HuH-7 (cell line): ENCODE data around the gene GGTA1.
"Not testable (repeated sequence)": the region's sequence is repeated elsewhere in the genome, so short reads cannot be mapped to it uniquely, and the experiment has no call there.

ENCODE experiments used
- DNase-seq: peaks from one replicate; pipeline ENCODE4 v3.0.0; 2011; ENCODE audit warnings: low spot score

GGTA1 gene

DNA sequence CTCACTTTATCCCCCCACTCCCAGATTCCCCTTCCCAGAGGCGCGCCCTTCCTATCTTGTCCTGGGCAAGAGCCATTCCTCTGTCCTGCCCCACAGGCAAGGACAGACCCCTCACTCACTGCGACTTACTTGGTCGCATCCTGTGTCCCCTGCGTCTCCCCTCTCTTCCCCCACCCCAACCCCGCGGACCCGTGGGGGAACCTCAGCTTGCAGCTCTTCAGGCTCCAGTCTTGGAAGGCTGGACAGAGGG, 542 bp downstream of the GGTA1 start:
- no peak for DNase-seq

DNA sequence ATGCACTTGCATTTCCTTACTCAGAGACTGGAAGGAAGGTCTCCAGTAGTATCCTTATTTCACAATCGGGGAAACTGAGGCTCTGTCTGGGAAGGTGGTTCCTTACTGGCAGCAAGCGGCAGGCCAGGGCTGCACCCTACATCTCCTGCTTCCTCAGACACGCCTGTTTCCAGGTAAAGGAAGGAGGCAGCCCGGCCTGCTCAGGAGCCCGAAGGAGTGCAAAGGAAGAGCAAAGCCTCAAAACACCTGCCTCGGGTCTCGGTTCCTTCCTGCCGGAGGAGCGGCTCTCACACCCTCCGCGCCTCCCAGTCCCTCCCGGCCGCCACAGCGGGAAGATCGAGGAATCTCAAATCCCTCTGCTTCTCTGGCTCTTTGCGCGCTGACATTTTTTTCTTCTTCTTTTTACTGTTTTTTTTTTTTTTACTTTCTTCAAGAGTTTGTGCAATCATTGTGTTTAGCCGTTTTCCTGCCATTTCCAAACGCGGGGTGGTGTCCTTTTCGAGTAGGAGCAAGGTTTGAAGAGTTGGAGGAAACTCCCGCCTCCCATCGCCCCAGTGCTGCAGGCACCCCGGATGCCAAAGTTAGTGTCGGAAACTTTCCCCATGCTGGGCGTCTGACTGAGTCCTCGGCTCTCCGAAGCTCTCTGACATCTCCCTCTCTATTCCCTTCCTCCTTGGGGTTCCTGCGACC, 1.0 kb downstream of the GGTA1 start:
- DNase-seq = peak; percentile 53

DNA sequence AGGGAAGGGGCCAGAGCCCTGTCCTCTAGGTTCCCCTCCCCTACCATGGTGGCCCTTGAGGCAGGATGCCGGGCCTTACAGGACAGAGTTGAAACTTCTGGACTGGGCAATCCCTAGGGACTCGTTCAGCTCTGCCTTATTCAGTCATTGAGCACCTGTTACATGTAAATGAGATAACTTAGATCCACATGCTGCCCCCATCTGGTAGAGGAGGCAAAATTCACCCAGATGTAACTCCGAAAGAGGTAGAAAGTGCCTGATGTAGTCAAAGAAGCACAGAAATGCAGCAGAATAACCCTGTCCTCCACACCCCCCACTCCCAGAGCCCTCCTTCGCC, 1.5 kb downstream of the GGTA1 start:
- DNase-seq = peak; percentile 92

DNA sequence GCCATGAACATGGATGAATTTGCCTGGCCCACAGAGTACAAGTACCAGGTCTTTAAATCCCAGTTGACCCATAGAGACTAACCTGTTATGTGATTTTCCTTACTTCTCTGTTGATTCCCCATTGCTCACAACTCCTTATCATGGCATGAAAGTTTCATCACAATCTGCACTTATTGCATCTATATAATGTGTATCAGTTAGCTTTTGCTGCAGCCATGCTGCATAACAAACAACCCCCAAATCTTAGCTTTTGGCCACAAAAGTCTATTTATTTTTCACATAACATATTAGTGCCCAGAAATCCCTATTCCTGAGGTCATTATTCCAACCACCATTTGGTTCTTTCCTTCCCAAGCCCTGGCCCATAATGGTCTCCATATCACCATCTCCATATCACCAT, 3.7 kb downstream of the GGTA1 start:
- no peak for DNase-seq

DNA sequence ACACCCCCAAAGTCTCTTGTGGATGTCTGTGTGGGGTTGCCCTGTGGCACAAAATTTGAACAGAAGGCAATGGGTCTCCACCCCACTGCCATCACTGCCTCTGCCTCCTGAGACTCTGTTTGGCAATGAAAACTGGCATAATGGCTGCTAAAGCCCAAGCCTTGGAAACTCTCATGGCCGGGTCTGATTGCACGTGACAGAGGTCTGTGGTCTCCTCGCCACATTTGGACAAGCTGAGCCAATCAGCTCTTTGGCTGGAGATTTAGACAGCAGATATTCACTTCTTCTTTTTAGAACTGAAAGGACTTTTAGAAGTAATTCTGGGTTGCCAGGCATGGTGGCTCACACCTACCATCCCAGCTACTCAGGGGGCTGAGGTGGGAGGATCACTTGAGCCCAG, 5.5 kb downstream of the GGTA1 start:
- no peak for DNase-seq

DNA sequence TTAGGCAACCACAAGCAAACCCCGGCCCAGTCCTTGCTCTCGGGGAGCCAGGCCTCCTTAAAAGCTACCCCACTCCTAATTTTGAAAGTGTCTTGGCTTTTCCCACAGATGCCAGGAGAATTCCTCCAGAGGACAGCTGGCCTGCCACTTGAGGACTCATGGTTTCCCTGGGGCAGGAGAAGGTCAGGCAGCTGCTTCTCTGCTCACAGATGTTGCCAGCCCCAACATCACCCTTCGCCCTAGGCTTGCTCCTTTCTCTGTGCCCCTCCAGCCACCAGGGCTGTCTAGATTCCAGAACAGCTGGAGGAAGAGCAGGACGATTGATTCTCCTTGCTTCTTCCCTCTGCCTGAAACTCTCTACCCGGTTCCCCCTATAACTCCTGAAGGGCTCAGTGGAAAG, 8.5 kb downstream of the GGTA1 start:
- DNase-seq = no peak

DNA sequence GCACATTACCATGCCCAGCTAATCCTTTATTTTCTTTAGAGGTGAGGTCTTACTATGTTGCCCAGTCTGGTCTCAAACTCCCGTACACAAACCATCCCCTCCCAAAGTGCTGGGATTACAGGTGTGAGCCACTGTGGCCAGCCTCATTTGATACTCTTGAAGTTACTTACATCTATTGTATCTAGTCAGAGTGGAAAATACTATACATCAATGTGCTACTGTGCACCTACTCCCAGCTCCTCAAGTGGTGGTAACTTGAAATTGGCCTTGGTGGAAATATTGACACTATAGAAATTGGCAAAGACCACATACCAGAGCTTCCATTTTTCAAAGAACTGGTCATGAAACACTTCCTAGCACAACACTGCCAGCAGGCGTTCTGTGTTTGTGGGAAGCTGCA, 10.3 kb downstream of the GGTA1 start:
- DNase-seq = no peak

DNA sequence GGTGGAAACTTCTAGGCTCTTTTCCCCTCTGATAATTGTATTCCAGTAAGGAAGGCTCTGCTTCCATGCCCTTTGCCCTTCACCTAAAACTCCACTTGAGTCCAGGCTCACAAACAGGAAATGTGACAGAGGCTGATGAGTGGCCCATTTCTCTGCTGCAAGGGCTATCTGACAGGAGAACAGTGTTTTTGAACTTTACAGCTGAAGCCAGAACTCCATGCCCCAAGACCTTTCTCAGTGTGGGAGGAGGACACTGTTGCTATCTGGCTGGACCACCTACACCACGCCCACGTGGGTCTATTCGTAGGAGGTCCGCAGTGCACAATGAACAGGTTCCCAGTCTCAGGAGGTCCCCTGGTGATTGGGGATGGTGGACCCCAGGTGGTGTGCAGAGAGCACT, 13.6 kb downstream of the GGTA1 start:
- DNase-seq = no peak

DNA sequence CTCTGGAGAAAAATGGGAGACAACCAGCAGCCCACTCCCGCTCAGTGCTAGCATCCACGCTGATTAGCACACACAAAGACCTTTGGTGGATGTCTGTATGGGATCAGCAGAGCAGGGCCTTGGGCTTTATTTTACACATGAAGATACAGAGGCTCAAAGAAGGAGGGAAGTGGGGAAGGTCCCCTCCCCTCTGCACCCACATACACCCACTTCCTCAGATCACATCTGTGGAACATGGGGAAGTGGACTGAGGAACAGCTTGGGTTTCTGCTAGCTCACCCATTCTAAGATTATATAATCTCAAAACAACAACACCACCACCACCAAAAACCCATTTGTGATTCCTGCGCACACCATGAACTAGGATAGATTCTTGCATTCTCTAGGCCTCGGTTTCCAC, 14.0 kb downstream of the GGTA1 start:
- no peak for DNase-seq

DNA sequence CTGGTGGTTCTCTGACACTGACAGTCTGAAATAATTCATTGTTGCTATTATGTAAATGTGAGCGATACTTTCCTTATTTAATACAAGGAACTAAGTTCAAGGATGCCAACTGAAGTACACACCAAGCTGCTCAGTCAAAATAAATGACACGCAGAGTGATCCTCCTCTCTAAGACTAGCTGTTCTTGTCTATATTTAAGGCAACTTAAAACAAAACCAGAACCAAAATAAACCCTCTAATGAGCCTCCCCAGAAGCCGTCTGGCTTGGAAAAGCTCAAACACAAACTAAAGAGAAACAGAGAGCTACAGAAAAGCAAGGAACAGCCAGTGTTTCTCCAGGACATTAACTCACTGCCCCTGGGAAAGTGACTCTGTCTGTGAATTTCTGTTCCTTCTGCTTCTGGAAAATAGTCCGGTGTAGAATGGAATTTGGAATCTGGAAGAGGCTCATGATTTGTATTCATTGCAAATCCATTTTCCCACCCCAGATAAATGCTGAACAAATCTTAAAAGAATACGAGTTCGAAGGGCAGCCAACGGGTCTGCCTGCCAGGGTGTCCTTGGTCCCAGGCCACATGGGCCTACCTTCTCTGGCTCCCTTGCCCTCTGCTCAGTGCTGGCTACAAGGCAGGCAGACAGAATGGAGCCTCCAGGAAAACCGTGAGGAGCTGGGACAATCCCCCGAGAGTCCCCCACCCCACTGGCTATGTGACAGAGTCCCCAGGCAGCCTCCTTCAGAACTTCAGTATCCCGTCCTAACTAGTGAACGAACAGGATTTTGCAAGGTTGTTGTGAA, 14.8 kb downstream of the GGTA1 start:
- no peak for DNase-seq

DNA sequence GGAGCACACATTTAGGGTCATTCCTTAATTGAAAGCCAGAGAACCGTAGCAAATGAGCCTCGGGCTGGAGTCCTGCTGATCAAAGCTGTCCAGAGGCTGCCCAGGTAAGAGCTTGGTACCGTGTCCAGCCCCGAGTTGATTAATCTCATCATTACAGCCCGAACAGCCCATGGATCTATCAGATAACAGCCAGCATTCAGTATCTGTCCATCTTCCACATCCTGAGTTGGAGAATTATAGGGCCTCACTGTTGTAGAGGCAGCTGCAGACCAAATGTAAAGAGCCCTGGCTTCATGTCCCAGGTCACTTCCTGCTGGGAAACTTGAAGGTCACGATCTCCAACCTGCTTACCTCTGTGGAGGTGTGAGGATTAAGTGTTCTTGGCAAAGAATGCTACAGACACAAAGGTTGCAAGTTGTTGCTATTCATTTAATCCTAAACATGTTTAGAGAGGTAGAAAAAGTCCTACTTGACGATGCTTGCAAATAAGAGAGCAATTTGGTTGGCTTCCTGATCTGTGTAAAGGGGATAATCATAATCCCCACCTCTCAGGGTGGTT, 16.1 kb downstream of the GGTA1 start:
- no peak for DNase-seq

DNA sequence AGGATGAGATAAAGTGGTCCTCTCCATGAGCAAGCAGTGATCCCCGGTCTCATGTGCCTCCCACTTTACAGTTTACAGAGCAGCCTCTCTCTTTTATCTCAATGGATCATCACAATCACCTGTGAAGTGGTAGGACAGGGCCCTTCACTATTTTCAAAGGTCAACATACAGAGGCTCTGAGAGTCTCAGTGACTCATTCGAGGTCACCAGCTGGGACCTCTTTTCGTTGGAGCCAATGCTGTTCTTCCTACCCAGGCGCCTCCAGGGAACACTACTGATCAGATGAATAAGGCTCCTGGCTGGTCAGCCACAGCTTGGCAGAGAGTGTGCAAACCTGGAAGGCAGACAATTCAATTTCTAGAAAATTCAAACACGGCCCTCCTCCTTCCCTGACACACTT, 16.6 kb downstream of the GGTA1 start:
- no peak for DNase-seq

DNA sequence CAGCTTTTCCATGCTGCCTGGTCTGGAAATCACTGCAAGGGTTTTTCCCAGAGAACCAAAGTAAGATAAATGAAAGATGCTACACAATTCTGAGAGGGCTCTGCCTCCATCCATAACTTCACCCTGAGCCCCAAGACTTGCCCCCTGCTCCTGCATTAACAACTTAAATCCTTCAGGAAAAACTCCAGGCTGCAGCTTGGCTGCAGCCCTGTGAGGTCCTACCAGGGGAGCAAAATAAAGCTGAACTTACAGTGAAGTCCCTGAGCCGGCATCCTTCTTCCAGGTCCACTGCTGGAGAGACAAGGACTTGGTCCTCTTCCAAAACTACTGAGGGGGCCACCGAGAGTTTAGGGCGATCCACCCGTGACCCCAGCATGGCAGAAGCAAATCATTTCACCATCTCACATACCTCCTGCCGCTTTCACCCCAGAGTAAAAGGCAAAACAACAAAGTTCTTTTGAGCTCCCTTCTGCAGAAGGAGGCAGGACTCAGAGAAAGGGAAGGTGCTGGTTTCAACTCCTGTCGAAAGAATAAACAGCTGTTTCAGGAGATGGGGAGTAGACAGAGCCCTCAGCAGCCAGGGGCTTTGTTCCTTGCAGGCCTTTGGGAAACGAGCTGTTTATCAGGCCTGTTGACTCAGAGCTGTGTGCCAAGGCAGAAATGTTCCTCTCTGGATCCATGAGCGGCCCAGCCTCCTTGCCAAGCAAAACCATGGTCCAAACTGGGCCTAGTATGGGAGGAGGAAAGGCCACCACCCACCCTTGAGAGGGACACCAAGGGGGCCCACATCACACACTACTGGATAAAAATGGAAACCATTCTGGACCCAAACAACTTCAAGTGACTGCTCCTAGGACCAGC, 20.6 kb downstream of the GGTA1 start:
- no peak for DNase-seq

DNA sequence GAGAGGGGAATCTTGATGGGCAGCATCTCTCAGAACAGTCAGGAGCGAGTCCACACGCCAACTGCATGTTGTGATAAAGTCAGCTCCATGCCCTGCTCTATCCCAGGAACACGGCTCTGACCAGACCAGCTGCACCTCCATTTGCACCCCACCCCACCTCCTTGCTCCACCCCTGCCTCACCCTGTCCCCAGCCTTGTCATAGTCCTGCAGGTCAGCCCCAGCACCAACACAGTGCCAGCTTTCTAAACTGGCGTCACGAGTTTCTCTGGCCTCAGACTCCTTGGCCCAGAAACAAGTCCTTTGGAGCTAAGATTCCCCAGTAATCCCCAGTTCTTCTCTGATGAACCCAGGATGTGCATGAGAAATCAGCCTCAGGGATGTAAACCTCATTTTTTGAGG, 23.5 kb downstream of the GGTA1 start:
- no peak for DNase-seq

DNA sequence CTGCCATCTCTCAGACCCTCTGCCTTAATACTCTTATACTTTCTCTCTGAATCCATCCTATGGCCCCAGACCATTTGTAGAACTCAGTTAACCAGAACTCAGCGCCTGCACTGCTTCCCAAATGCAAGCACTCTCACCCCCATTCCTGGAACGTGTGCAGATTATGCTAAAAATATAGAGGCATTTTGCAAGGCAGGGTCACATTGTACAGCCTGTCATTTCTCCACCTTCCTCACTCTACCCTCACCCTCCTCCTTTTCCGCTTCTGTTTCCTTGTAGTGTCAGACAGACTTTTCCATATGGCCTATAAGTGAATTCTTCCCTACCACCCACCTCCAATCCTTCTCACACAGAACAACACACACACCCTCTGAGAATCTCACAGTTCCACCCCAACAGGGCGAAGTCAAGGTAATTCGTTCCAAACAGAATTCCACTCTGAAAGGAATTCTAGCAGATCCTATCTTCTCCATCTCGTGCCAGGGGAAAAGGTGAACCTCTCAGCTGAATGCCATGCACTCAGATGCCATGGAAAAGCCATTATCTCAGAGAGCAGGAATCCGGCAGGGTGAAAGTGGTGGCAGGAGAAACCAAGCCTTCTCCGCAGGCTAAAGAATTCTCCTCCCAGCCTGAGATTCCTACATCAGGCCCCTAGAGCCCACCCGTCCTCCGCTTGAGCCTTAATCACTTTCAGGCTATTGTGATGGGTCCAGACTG, 25.3 kb downstream of the GGTA1 start:
- DNase-seq = no peak

DNA sequence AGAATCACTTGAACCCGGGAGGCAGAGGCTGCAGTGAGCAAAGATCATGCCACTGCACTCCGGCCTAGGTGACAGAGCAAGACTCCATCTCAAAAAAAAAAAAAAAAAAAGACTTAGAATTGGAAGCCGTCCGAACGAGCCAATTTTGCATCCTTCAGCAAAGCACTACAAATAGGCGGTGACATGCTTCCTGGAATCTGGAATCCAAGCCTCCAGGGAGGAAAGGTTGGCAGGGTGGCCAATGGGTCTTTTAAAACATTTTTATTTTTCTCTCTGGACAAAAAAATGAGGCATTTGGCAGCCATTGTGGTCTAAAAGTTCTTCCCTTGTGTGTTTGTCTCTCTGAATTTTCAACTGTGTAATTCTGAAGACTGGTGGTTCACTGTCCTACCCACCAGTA, 26.4 kb downstream of the GGTA1 start:
- DNase-seq = no peak

DNA sequence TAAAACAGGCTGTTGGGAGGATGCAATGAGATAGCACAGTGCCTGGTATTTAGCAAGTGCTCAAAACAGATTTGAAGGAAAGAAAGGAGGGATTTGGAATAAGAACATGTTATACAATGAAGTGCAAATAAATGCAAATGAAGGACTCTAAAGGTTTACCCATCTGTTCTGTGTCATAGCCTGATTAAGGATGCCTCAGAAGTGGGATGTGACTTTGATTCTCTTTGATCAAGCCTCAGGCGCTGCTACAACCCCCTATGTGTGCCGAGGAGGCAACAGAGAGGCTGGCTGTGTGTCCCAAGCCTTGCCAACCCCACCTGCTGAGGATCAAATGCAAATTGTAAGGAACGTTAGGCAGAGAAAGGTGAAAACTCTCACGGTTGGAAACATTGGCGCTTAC, 27.2 kb downstream of the GGTA1 start:
- DNase-seq = no peak

DNA sequence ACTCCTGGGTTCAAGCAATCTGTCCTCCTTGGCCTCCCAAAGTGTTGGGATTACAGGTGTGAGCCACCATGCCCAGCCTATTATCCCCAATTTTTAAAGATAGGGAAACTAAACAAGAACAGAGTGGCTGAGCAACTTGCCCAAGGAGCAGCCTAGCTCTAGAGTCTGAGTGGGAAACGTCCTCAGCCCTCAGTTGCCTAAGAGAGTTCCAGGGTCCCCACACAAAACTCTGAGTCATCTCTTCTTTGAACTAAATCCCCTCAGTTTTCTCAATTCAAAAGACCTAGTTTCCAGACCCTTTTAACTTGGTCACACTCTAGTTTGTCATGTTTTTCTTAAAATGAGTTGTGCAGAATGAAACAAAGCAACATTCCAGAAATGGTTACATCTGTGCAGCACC, 33.5 kb downstream of the GGTA1 start:
- DNase-seq = no peak

DNA sequence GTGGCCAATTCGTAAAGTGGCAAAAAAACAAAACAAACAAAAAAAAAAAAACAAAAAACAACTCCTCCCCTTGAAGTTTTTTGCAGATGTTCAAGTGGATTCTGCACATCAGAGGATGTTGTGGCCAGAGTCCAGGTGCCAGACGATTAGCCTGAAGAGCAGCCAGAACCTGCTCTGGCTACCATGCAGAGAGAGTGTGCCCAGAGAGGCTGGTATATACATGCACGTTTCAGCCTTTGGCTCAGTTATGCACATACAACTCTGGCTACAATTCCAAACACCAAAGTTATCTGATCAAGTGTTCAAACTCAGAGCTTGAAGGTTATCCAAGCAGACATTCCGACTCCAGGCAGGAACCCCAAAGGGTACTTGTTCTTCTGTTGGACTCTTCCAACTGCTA, 34.7 kb downstream of the GGTA1 start:
- DNase-seq = no peak

DNA sequence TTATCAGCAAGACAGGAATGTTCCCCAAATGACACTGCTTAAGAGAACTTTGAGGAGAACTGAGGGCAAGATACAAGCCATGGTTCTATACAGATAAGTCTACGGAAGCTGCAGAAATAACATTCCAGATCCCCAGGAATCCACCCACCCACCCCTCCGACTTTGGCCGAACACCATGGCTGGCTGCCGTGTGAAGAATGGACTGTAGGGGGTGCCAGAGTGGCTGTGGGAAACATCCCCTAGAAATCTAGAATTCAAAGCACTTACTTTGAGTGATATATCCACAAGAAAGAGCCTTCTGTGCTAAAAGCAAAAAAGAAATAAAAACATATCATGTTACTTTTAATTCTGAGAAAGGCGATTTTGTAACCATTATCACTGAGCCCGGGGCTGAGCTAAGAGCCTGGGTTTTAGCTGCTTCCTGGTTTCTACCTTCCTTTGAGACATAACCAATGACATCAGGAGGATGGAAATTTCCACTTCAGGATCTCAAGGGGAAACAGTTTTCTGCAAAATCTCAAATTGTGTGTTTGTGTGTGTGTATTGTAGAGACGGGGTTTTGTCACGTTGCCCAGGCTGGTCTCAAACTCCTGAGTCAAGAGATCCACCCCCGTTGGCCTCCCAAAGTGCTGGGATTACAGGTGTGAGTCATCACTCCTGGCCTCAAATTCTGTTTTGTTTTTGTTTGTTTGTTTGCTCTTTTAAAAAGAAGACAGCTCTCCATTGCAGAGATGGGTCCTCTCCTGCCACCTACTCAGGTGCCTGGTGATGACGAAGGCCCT, 36.4 kb downstream of the GGTA1 start:
- DNase-seq = peak; percentile 58

DNA sequence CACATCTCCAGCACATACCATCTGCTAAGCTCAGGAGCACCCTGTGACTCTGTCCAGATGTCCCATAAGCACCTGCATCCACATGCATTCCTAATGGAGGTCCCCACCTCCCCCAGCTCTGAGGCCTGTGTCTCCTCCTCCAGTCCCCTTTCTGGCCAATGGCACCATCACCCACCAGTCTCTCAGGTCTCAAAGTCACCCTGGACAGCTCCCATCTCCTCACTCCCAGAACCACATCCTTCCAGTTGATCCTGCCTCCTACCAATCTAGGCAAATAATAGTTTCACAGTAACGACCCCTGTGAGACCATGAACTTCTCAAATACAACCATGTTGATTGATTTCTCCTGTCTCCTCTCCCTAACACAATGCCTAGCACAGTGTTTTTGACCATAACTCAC, 40.1 kb downstream of the GGTA1 start:
- DNase-seq = no peak

DNA sequence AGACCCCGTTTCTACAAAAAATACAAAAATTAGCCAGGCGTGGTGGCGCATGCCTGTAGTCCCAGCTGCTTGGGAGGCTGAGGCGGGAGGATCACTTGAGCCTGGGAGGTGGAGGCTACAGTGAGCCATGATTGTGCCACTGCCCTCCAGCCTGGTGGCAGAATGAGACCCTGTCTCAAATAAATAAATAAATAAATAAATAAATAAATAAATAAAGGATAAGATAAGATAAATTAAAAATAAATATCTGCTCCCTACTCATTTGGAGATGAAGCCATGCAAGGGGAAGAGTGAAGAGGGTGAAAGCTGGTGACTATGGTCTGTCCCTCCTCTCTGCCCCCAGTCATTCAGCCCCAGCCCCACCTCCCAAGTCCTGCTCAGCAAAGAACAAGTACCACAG, 41.2 kb downstream of the GGTA1 start:
- DNase-seq = not testable (repeated sequence)
